HK-2 (cell line): Measurements from ENCODE around the gene CFL2.
"Not testable (repeated sequence)": the region's sequence is repeated elsewhere in the genome, so short reads cannot be mapped to it uniquely, and the experiment has no call there.

Experiments used
- DNase-seq: peaks from one replicate; pipeline ENCODE4 v3.0.0-alpha.2; 2018; ENCODE audit not compliant: unreplicated experiment

Gene CFL2

GRCh38 chr14:34711796-34712712 is 2.3 kb downstream of the CFL2 start:
- no peak for DNase-seq

- DNase-seq = peak; percentile 12
These were observed 3.2 kb downstream of the CFL2 start for GRCh38 chr14:34711169-34711568.

DNA sequence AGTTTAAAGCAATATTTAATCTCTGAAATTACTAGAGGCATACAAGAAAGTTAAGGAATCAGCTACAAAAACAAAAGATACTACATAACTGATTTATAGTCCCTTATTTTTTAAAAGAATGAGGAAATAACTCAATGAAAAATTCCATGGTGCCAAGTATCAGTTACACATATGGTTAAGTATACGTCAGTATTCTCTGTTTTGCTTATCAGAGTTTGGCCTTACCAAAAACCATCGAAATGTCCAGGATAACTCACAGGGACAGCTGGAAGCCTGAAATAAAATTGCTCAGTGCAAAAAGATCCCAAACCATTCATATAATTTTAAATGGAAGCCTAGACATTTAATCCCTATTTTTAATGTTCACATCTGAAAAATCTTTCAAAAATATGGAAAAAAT is 3.6 kb downstream of the CFL2 start:
- no peak for DNase-seq

DNA sequence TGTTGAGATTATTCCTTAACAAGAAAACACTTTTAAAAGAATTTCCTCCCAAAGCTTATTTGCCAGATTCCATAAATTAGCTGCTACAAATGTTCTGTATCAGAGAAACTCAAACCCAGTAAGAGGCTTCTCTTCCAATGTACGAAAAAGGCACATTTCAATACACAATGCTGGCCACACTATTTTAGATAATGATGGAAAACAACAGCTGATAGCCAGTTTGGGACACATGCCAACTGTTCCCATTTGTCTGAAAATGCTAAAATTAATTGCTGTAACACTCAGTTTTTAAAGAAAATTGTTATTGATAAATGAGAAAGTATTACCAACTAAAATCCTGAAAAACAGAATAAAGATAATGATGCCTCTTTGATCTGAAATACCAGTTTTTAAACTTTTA is 4.4 kb downstream of the CFL2 start:
- no peak for DNase-seq

DNA sequence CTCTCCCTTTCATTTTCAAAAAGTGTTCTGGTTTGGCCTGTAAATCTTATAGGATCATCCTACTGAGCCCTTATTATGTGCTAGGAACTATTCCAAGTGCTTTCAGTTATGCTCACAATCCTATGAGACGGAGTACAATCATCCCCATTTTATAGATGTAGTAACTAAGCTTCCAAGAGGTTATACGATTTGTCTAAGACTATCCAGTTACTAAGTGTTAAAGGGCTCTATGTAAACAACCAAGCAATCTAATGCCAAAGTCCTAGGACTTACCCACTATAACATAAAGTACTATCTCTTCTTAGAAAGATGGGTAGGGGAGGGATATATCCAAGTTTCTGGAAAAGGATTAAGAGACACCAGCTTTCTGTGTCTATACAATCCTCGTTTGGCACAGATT is 6.7 kb downstream of the CFL2 start:
- DNase-seq = no peak

DNA sequence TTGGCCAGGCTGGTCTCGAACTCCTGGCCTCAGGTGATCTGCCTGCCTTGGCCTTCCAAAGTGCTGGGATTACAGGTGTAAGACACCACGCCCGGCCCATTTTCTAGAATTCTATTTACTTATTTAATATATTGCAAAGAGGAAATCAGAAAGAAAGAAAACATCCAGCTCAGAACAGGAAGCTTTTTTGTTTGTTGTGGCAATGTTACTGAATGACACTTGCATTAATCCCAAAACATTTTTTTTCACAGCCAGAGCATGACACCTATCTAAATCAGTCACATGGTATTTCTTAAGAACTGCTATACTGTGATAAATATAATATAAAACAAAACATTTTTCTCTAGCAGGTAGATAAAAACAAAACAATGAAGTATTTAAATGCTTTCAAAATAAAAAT is 12.6 kb downstream of the CFL2 start:
- DNase-seq = no peak

DNA sequence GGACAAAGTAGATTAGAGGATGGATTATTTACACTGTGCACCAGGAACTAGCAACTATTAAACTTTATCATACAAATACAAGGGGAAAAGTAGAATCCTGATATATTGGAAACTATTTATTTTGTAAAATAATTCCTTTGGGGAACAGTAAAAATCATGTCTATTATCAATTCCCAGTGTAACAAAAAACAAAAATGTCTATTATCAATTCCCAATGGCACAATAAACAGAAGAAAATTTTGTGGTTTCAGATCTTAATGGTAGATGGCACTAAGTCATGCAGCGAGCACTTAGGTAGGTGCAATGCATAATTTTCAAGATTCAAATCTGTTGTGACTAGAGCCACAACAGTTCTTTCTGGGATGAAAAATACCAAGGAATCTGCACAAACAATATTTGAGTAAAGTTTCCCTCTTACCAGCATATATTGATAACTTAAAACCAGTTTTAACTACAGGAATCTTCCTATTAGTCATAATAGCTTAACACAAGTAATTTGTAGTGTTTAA is 13.7 kb downstream of the CFL2 start:
- no peak for DNase-seq

DNA sequence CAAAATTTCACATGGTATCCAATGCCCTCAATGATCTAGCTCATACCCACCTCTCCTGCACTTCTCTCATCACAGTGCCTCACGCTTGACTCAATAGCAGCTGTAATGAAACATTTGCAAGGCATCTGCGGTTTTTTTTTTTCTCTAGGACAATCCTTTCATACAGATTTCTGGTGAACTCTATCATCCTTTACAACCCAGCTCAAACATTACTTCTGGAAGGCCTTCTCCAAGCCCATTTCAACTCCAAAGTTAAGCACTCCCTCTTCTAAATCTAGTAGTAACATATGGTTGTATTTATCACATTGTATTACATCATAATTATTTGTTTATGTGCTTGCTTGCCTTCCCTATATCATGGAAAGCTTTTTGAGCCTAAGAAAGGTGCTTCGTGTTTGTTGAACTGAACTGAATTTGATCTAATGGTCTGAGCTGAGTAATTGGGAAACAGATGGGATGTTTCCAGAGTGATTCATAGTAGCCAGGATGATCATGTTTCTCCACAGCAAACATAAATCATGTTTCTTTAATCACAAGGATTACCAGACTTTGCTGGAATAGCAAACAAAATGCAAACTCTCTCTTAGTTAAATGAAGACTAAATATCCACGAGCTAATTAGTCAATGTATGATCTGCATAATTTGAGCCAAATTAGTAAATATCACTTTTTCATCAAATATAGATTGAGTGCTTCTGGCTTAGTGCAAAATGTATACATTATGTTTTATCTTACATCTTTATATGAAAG is 14.3 kb downstream of the CFL2 start:
- peak; percentile 16 for DNase-seq

DNA sequence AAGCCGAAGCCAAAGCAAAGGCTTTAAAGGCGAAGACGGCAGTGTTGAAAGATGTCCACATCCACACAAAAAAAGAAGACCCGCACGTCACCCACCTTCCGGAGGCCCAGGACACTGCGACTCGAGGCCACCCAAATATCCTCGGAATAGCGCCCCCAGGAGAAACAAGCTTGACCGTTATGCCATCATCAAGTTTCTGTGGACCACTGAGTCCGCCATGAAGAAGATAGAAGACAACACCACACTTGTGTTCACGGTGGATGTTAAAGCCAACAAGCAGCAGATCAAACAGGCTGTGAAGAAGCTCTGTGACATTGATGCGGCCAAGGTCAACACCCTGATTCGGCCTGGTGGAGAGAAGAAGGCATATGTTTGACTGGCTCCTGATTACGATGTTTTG is 20.2 kb downstream of the CFL2 start:
- DNase-seq = not testable (repeated sequence)

DNA sequence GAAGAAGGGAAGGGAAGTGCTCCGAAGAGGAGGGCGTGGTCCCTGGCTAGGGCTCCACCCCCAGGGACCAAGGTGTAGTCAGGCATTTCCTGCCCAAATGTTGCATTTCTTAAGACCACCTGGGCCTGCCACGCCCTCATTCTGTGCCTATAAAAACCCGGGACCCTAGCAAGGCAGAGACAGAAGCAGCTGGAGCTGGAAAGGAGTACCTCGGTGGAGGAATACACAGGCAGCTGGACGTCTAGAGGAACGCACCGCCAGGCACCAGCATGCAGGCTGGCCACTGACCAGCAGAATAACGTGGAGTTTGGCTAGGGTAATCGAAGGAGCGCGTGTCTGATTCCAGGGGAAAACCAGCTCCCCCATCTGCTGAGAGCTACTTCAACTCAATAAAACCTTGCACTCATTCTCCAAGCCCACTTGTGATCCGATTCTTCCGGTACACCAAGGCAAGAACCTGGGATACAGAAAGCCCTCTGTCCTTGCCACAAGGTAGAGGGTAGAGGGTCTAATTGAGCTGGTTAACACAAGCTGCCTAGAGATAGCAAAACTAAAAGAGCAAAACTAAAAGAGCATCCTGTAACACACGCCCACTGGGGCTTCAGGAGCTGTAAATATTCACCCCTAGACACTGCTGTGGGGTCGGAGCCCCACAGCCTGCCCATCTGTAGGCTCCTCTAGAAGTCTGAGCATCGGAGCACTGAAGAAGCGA is 21.0 kb downstream of the CFL2 start:
- no peak for DNase-seq

GRCh38 chr14:34692898-34693227 is 21.5 kb downstream of the CFL2 start:
- DNase-seq = no peak

DNA sequence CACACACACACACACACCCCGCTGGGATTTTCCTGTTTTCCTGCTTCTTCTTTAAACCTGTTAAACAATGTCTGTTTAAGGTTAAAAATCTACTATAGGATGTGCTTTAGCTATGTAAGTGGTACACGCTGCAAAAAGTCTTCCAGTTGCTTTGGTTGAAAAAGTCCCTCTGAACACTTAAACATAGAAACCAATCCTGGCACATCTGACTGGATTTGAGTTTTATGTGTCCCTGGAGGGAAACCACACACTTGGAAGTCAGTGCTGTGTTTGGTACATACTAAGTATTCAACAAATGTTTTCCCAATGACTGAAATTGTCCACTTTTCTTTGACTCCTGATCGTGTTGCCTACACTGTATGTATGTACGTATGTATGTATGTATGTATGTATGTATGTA is 22.0 kb downstream of the CFL2 start:
- DNase-seq = no peak

DNA sequence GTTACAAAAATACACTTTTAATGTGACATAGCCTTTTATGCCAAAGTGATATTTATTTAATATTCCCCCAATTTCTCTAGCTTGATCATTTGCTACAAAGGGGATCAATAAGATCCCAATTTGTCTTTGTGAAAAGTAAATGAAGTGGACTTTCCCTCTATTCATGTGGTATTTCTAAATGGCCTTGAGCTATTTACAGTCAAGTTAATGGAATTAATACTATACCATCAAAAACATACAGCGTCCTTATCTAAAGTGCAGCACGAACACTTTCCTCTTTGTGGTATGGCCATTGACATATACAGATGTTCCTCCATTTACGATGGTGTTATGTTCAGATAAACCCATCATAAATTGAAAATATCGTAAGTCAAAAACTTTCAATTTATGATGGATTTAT is 23.2 kb downstream of the CFL2 start:
- DNase-seq = no peak

GRCh38 chr14:34688470-34689206 is 25.8 kb downstream of the CFL2 start:
- no peak for DNase-seq

- DNase-seq = no peak
These were observed 28.5 kb downstream of the CFL2 start for GRCh38 chr14:34685819-34686428.

DNA sequence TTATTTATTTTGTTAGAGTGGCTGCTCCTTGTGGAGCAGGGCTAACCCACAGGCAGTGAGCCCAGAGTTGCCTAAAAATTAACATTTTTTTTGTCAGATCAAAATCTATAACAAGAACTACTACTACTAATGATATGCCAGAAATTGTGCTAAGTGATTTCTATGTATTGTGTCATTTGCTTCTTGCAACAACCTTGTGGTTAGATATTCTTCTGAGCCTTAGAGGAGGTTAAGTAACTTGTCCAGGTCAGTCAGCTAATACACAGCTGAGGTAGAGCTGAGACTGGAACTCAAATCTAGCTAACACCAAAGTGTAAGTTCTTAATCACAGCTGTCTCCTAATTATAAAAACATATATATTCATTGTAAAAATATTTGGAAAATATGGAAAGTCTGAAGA is 29.8 kb downstream of the CFL2 start:
- no peak for DNase-seq

DNA sequence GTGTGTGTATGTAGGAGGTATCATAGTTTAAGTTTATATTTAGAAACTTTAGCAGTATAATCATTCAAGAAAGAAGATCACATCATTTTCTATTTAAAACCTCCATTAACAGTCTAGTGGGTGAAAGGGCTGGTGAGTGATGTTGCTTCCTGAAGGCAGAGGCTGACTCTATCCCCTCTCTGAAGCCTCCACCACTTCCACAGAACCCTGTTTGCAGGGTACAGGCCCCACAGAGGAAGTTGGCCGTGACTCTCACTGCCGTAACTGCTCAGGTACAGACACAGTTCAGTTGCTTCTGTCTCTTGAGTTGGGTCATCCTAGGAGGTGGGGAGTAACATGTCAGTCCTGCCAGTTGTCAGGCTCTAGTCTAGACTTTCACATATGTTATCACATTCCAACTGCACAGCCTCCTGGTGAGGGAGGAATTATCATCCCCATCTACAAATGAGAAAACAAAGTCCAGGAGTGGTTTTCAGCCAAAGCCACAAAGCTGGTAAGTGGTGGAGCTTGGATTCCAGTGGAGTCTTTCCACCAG is 31.5 kb downstream of the CFL2 start:
- no peak for DNase-seq

- no peak for DNase-seq
These were observed 33.5 kb downstream of the CFL2 start for GRCh38 chr14:34680806-34681479.

GRCh38 chr14:34678735-34679134 is 35.7 kb downstream of the CFL2 start:
- no peak for DNase-seq

GRCh38 chr14:34678306-34678705 is 36.1 kb downstream of the CFL2 start:
- DNase-seq = no peak
